MCF 10A (cell line): Measurements from ENCODE around the gene ARHGEF17. TPM values are rescaled to one million over a fixed set of nuclear protein-coding genes. Genes with fewer than 3 reads are reported as not detected.
A peak's percentile ranks its signal among the peaks of the same experiment; 100 is the strongest.

Experiments used
- BruUV-seq: library from RNA; stranded (reverse); fragments of 400-500 nt; replicated peaks from 2 replicates; lab custom pipeline; 2021; lab: Mats Ljungman, UMichigan
- CTCF ChIA-PET: fragments of 300-600 bp; sonication (Branson Sonifier 250); formaldehyde crosslinking; extraction: SDS; loops from one replicate; lab custom pipeline; 2021; ENCODE audit warnings: antibody characterized with exemption, inconsistent platforms; lab: Yijun Ruan, JAX
- POLR2A ChIA-PET: fragments of 300-600, 350-650 bp; sonication (Branson Sonifier 250); formaldehyde crosslinking; extraction: SDS; loops from one replicate; lab custom pipeline; 2020; ENCODE audit warnings: antibody characterized with exemption, inconsistent platforms; lab: Yijun Ruan, JAX
- DNase-seq: peaks from one replicate; pipeline ENCODE4 v3.0.0-alpha.2; 2018; ENCODE audit not compliant: unreplicated experiment
- H3K27ac Mint-ChIP-seq: one replicate; pipeline ENCODE4 v1.8.0; 2022; ENCODE audit warnings: mild to moderate bottlenecking, low read depth, mixed read lengths; ENCODE audit not compliant: unreplicated experiment
- H3K27me3 Mint-ChIP-seq: one replicate; pipeline ENCODE4 v1.8.0; 2022; ENCODE audit warnings: mixed read lengths; ENCODE audit not compliant: insufficient read depth, unreplicated experiment
- H3K36me3 Mint-ChIP-seq: one replicate; pipeline ENCODE4 v1.8.0; 2022; ENCODE audit warnings: mild to moderate bottlenecking, moderate library complexity, mixed read lengths; ENCODE audit not compliant: insufficient read depth, unreplicated experiment
- H3K4me1 Mint-ChIP-seq: one replicate; pipeline ENCODE4 v1.8.0; 2022; ENCODE audit warnings: mixed read lengths; ENCODE audit not compliant: insufficient read depth, unreplicated experiment
- H3K4me3 Mint-ChIP-seq: one replicate; pipeline ENCODE4 v1.8.0; 2022; ENCODE audit warnings: mild to moderate bottlenecking, moderate library complexity, mixed read lengths; ENCODE audit not compliant: unreplicated experiment
- H3K9me3 Mint-ChIP-seq: one replicate; pipeline ENCODE4 v1.8.0; 2022; ENCODE audit warnings: mixed read lengths; ENCODE audit not compliant: unreplicated experiment
- intact Hi-C: fragments of 100-400 bp; cut with micrococcal nuclease; formaldehyde crosslinking; loops from 2 replicates; pipeline ENCODE4 v1.14.1; 2022
- total RNA-seq: library from RNA; stranded (reverse); gene quantifications from 2 replicates; pipeline ENCODE4 v1.2.3, GENCODE V29; 2022
- TF ChIP-seq, protein P1 (sequence below): fragments of 200-600 bp; IDR thresholded peaks from one replicate; pipeline ENCODE4 v1.8.0; 2022; ENCODE audit warnings: antibody characterized with exemption, mild to moderate bottlenecking; ENCODE audit not compliant: unreplicated experiment

ARHGEF17 gene
- total RNA-seq, 1 experiment from 2014 or later: 27.6 TPM

DNA sequence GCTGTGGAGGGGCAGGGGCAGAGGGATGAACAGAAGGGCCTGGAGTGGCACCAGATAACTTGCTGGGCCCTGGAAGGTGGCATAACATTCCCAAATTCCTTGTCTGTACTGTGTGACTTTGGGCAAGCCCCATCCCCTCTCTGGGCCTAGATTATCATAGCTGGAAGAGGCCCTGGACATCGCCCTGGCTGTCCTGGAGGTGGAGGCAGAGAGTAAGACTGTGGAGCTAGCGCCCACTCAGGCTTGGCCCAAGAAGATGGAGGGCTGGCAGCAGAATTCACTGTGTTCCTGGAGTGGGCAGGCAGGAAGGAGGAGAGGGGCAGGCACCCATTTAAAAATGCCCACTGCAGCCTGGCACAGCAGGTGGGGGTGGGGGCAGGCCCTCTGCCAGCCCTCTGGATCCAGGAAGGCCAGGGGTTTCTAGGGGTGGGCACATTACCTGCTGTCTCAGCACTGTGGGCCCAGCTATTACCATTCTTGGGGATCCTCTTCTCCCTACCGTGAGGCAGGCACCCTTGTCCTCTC is 22.6 kb downstream of the ARHGEF17 start:
- BruUV-seq: no TSS peak
- peak; percentile 27 for DNase-seq
- Mint-ChIP-seq H3K9me3 (no peaks in the 10 kb centered on the region), H3K4me3 (no peak overlapping the region), H3K4me1 (peaks cover 28% of the 10 kb centered on the region), H3K27me3 (no peaks in the 10 kb centered on the region), H3K36me3 (peaks cover 15% of the 10 kb centered on the region), H3K27ac (no peak overlapping the region)
- TF ChIP-seq, protein P1, sequence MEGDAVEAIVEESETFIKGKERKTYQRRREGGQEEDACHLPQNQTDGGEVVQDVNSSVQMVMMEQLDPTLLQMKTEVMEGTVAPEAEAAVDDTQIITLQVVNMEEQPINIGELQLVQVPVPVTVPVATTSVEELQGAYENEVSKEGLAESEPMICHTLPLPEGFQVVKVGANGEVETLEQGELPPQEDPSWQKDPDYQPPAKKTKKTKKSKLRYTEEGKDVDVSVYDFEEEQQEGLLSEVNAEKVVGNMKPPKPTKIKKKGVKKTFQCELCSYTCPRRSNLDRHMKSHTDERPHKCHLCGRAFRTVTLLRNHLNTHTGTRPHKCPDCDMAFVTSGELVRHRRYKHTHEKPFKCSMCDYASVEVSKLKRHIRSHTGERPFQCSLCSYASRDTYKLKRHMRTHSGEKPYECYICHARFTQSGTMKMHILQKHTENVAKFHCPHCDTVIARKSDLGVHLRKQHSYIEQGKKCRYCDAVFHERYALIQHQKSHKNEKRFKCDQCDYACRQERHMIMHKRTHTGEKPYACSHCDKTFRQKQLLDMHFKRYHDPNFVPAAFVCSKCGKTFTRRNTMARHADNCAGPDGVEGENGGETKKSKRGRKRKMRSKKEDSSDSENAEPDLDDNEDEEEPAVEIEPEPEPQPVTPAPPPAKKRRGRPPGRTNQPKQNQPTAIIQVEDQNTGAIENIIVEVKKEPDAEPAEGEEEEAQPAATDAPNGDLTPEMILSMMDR: no peak
- intact Hi-C loops: no loop called here
- ChIA-PET POLR2A (interaction anchor here (0.8 kb wide), 1 partner anchor 22 kb away, joined by 4 read pairs; the partner anchor contains the start of gene ARHGEF17), CTCF (interaction anchor here (0.7 to 1.0 kb wide), 4 partner anchors 13 to 329 kb away, joined by 3 to 4 read pairs (median 4); no protein-coding TSS in a partner anchor)

DNA sequence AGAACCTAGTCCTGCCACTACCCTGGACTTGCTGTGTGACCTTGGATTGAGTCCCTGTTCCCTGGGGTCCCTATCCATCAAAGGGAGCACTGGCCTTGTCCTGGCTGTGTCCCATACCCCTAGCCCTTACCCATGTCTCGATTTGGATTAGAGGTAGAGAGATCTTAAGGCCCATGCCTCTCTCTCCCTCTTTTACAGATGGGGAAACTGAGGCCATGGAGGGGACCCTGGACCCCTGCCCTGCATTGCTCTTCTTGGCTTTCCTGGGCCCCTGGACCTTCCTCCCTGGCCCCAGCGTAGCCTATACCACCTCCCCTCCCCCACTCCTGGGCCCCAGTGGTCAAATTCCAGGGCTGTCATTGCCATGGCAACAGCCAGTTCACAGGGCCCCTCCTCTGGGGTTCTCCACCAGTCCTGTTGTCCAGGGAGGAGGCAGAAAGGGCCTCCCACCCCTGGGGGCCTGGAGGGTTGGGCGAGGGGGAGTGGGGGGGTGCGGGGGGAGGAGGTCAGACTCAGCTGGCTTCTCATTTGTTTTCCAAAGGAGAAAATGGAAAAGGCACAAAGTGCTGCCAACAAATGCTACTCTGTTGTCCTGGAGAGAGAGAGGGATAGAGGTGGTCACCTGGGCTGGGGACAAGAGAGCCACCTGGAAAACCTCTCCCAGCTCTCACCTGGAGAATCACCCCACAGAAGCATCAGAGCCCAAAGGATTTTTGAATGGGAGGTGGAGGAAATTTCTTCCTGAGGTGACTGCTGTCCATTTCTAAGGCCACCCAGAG is 23.3 kb downstream of the ARHGEF17 start:
- Mint-ChIP-seq H3K4me3 (no peak overlapping the region), H3K4me1 (peaks cover 29% of the 10 kb centered on the region), H3K27me3 (no peaks in the 10 kb centered on the region), H3K27ac (no peak overlapping the region), H3K9me3 (no peaks in the 10 kb centered on the region), H3K36me3 (peaks cover 8% of the 10 kb centered on the region)
- ChIA-PET POLR2A (no interaction called here), CTCF (interaction anchor here (0.7 to 1.0 kb wide), 2 partner anchors 14 to 41 kb away, joined by 3 read pairs; no protein-coding TSS in a partner anchor)
- intact Hi-C loops: no loop called here
- no peak for DNase-seq
- no TSS peak for BruUV-seq
- TF ChIP-seq, protein P1: no peak

DNA sequence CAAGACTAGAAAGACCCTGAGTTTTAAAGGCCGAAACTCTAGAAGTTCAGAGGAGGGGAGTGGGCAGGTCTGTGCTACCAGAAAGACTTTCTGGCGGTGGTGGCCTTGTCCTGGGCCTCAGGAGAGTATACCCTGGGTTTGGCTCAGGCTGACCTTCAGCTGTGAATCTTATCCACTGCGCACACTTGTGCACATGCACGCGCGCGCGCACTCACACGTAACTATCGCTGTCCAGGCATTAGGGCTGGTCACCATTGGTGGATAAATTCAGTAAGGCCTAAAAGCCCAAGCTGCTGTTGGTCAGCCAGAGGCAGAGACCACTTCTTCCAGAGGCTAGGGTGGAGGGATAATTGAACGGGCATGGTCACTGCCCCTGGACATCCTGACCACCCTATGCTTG is 25.1 kb downstream of the ARHGEF17 start:
- peaks cover 19% of the 10 kb centered on the region for H3K4me1 Mint-ChIP-seq
- no peak overlapping the region for H3K27ac Mint-ChIP-seq
- ChIA-PET CTCF (interaction anchor here (0.6 to 7.5 kb wide), 4 partner anchors 17 to 608 kb away, joined by 3 to 127 read pairs (median 30); partner anchors contain the start of gene ARHGEF17), POLR2A (interaction anchor here (4.2 kb wide), 1 partner anchor 25 kb away, joined by 36 read pairs; the partner anchor contains the start of gene ARHGEF17)
- no peak for DNase-seq
- intact Hi-C loops: no loop called here
- TF ChIP-seq, protein P1: no peak
- no peaks in the 10 kb centered on the region for H3K27me3 Mint-ChIP-seq
- no peak overlapping the region for H3K4me3 Mint-ChIP-seq
- H3K9me3 Mint-ChIP-seq: no peaks in the 10 kb centered on the region
- H3K36me3 Mint-ChIP-seq: peaks cover 12% of the 10 kb centered on the region
- BruUV-seq: no TSS peak
